HepG2 (cell line): ENCODE measurements around the gene PIWIL4.

Experiments used
- ATF7 ChIP-seq, 2 experiments: fragments of 450-650 bp in 1 of 2; sonication (generic) in 1 of 2; formaldehyde crosslinking in 1 of 2; IDR thresholded peaks; 2 replicates each; pipeline versions ENCODE4 v1.4.0 to v1.6.1; 2016 to 2020; ENCODE audit warnings: antibody characterized with exemption in 1 of 2, mild to moderate bottlenecking in 1 of 2, missing genetic modification reagents in 1 of 2
- ZNF12 ChIP-seq: sonication (generic); formaldehyde crosslinking; IDR thresholded peaks from 2 replicates; pipeline ENCODE4 v1.5.0; 2020; ENCODE audit warnings: missing genetic modification reagents
- ZNF24 ChIP-seq: fragments of 450-650 bp; IDR thresholded peaks from 2 replicates; pipeline ENCODE4 v1.6.1; 2017; ENCODE audit warnings: antibody characterized with exemption, mild to moderate bottlenecking
- ZNF251 ChIP-seq: sonication (generic); formaldehyde crosslinking; IDR thresholded peaks from 2 replicates; pipeline ENCODE4 v1.9.0; 2021; ENCODE audit warnings: mild to moderate bottlenecking, missing genetic modification reagents
- TF ChIP-seq, protein P1 (sequence below): sonication (generic); formaldehyde crosslinking; IDR thresholded peaks from 2 replicates; pipeline ENCODE4 v1.4.0; 2020; ENCODE audit warnings: missing genetic modification reagents

GRCh38 chr11:94546886-94547285 is 20.3 kb upstream of the PIWIL4 start:
- TF ChIP-seq, protein P1, sequence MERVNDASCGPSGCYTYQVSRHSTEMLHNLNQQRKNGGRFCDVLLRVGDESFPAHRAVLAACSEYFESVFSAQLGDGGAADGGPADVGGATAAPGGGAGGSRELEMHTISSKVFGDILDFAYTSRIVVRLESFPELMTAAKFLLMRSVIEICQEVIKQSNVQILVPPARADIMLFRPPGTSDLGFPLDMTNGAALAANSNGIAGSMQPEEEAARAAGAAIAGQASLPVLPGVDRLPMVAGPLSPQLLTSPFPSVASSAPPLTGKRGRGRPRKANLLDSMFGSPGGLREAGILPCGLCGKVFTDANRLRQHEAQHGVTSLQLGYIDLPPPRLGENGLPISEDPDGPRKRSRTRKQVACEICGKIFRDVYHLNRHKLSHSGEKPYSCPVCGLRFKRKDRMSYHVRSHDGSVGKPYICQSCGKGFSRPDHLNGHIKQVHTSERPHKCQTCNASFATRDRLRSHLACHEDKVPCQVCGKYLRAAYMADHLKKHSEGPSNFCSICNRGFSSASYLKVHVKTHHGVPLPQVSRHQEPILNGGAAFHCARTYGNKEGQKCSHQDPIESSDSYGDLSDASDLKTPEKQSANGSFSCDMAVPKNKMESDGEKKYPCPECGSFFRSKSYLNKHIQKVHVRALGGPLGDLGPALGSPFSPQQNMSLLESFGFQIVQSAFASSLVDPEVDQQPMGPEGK (CRISPR knock-in tag) = no peak
- TF ChIP-seq ZNF24 = no peak
- no peak for TF ChIP-seq ZNF12 (CRISPR knock-in tag)
- no peak for TF ChIP-seq ZNF251
- no peak for TF ChIP-seq ATF7 (IDR thresholded peaks at IDR 0.05)
- no peak for TF ChIP-seq ATF7 (CRISPR knock-in tag; IDR thresholded peaks at IDR 0.05)
